Upper lobe of left lung (tissue), 6 donors: Measurements from ENCODE around the gene UGT1A8. TPM values are rescaled to one million over a fixed set of nuclear protein-coding genes. Genes with fewer than 3 reads are reported as not detected.

Source experiments
- ATAC-seq, 2 donors: fragments of 200-7000 bp; cut with Tn5 transposase; one replicate each; pipeline ENCODE4 v1.9.1; 2022; ENCODE audit warnings: mild to moderate bottlenecking in 2 of 2, moderate library complexity in 2 of 2; ENCODE audit not compliant: low FRiP score in 2 of 2
- DNase-seq, 2 donors: peaks; one replicate each; pipeline ENCODE4 v3.0.0-alpha.2; 2019 to 2020
- H3K27ac ChIP-seq, 4 donors: fragments of 200-600 bp; sonication (generic); one replicate each; pipeline ENCODE4 v1.5.1; 2016 to 2019
- H3K27me3 ChIP-seq, 4 donors: fragments of 200-600 bp; sonication (generic); one replicate each; pipeline ENCODE4 v1.5.1; 2017 to 2019
- H3K36me3 ChIP-seq, 4 donors: fragments of 200-600 bp; sonication (generic); one replicate each; pipeline ENCODE4 v1.5.1; 2016 to 2019
- H3K4me1 ChIP-seq, 4 donors: fragments of 200-600 bp; sonication (generic); one replicate each; pipeline ENCODE4 v1.5.1; 2018 to 2019
- H3K4me3 ChIP-seq, 4 donors: fragments of 200-600 bp; sonication (generic); one replicate each; pipeline ENCODE4 v1.5.1; 2017 to 2019; ENCODE audit warnings: mild to moderate bottlenecking in 2 of 4, moderate library complexity in 1 of 4
- H3K9me3 ChIP-seq, 4 donors: fragments of 200-600 bp; sonication (generic); one replicate each; pipeline ENCODE4 v1.5.1; 2018 to 2019
- EP300 ChIP-seq, 4 donors: sonication (generic); formaldehyde crosslinking; IDR thresholded peaks; one replicate each; pipeline ENCODE4 v1.5.1; 2017; ENCODE audit warnings: antibody characterized with exemption in 4 of 4, control low read depth in 2 of 4
- POLR2A ChIP-seq, 4 donors: fragments of 450-650 bp; IDR thresholded peaks; one replicate each; pipeline ENCODE4 v1.5.1; 2016 to 2017; ENCODE audit warnings: antibody characterized with exemption in 4 of 4, mild to moderate bottlenecking in 2 of 4
- POLR2AphosphoS5 ChIP-seq, 2 donors: sonication (generic); formaldehyde crosslinking; IDR thresholded peaks; one replicate each; pipeline ENCODE4 v1.5.1; 2017; ENCODE audit warnings: antibody characterized with exemption in 2 of 2
- WGBS, 2 donors: methylation state at CpG; one replicate each; pipeline ENCODE4 v1.1.5; 2017 to 2018; 5-methylcytosine and 5-hydroxymethylcytosine counted together
- total RNA-seq, 6 donors: library from RNA; depleted of rRNA in 4 of 6; stranded (reverse); fragments of >200 nt in 4 of 6; gene quantifications; one replicate each; pipeline versions ENCODE4 v1.1.0 to v1.2.1, GENCODE V29; 2016 to 2021
- TF ChIP-seq, protein P1 (sequence below), 6 experiments: fragments of 450-650 bp in 4 of 6; fragments of 200-600 bp in 2 of 6; sonication (generic) in 2 of 6; IDR thresholded peaks; one replicate each; pipeline ENCODE4 v1.5.1; 2016 to 2019; ENCODE audit warnings: antibody characterized with exemption in 6 of 6
- donor health status: DM: no; HTN: no; CAD: no; lungs with moderate emphysema.
- donor health status: DM: no; HTN: yes; CAD: no; lungs with severe emphysema.

UGT1A8 gene
- total RNA-seq, 6 donors from 2014 or later, result not detected

DNA sequence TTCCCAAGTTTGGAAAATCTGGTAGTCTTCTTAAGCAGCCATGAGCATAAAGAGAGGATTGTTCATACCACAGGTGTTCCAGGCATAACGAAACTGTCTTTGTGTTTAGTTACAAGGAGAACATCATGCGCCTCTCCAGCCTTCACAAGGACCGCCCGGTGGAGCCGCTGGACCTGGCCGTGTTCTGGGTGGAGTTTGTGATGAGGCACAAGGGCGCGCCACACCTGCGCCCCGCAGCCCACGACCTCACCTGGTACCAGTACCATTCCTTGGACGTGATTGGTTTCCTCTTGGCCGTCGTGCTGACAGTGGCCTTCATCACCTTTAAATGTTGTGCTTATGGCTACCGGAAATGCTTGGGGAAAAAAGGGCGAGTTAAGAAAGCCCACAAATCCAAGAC lies 154.7 kb downstream of the UGT1A8 start:
- H3K36me3 ChIP-seq, result no peaks in the 10 kb centered on the region
- no peaks in the 10 kb centered on the region for H3K9me3 ChIP-seq
- DNase-seq, result peak in 1 of 2 donors; percentile 58
- no peak overlapping the region for H3K4me3 ChIP-seq
- ATAC-seq, result no peak
- H3K27me3 ChIP-seq, result no peaks in the 10 kb centered on the region
- WGBS, 2 donors, result 86 to 91% methylated on average over 16 of the region's 16 CpGs
- no peak overlapping the region for H3K27ac ChIP-seq
- no peak for TF ChIP-seq POLR2A (IDR thresholded peaks at IDR 0.05)
- no peak for TF ChIP-seq EP300 (IDR thresholded peaks at IDR 0.05)
- TF ChIP-seq POLR2AphosphoS5 (IDR thresholded peaks at IDR 0.05), result no peak
- TF ChIP-seq, protein P1, sequence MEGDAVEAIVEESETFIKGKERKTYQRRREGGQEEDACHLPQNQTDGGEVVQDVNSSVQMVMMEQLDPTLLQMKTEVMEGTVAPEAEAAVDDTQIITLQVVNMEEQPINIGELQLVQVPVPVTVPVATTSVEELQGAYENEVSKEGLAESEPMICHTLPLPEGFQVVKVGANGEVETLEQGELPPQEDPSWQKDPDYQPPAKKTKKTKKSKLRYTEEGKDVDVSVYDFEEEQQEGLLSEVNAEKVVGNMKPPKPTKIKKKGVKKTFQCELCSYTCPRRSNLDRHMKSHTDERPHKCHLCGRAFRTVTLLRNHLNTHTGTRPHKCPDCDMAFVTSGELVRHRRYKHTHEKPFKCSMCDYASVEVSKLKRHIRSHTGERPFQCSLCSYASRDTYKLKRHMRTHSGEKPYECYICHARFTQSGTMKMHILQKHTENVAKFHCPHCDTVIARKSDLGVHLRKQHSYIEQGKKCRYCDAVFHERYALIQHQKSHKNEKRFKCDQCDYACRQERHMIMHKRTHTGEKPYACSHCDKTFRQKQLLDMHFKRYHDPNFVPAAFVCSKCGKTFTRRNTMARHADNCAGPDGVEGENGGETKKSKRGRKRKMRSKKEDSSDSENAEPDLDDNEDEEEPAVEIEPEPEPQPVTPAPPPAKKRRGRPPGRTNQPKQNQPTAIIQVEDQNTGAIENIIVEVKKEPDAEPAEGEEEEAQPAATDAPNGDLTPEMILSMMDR (IDR thresholded peaks at IDR 0.05), result no peak
- no peaks in the 10 kb centered on the region for H3K4me1 ChIP-seq

DNA sequence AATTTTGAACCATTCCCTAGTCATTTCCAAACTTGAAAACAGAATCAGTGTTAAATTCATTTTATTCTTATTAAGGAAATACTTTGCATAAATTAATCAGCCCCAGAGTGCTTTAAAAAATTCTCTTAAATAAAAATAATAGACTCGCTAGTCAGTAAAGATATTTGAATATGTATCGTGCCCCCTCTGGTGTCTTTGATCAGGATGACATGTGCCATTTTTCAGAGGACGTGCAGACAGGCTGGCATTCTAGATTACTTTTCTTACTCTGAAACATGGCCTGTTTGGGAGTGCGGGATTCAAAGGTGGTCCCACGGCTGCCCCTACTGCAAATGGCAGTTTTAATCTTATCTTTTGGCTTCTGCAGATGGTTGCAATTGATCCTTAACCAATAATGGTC lies 155.2 kb downstream of the UGT1A8 start:
- H3K4me3 ChIP-seq, result no peak overlapping the region
- H3K9me3 ChIP-seq, result no peaks in the 10 kb centered on the region
- WGBS, 2 donors, result 66 to 71% methylated on average over 5 of the region's 5 CpGs
- H3K36me3 ChIP-seq, result no peaks in the 10 kb centered on the region
- TF ChIP-seq POLR2AphosphoS5 (IDR thresholded peaks at IDR 0.05) (no peak), EP300 (IDR thresholded peaks at IDR 0.05) (no peak), POLR2A (IDR thresholded peaks at IDR 0.05) (no peak)
- TF ChIP-seq, protein P1 (IDR thresholded peaks at IDR 0.05), result no peak
- H3K4me1 ChIP-seq, result no peaks in the 10 kb centered on the region
- DNase-seq (no peak), ATAC-seq (no peak)
- H3K27ac ChIP-seq, result no peak overlapping the region
- H3K27me3 ChIP-seq, result no peaks in the 10 kb centered on the region

DNA sequence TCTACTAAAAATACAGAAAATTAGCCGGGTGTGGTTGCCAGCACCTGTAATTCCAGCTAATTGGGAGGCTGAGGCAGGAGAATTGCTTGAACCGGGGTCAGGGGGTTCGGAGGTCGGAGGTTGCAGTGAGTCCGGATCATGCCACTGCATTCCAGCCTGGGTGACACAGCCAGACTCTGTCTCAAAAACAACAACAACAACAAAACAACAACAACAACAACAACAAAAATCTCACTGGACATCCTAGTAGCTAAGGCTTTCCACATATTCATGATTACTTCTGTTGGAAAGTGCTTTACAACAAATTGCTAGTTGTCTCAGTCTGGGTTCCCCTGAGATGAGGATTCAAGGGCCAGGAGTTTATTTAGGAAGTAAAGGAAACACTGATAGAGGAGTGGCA lies 156.4 kb downstream of the UGT1A8 start:
- Histone ChIP-seq H3K9me3 (no peaks in the 10 kb centered on the region), H3K4me3 (no peak overlapping the region), H3K36me3 (no peaks in the 10 kb centered on the region), H3K27ac (no peak overlapping the region), H3K4me1 (no peaks in the 10 kb centered on the region), H3K27me3 (no peaks in the 10 kb centered on the region)
- ATAC-seq, result no peak
- DNase-seq, result no peak
- 88 to 93% methylated on average over 5 of the region's 5 CpGs for WGBS, 2 donors
- TF ChIP-seq, protein P1 (IDR thresholded peaks at IDR 0.05), result no peak
- TF ChIP-seq POLR2A (IDR thresholded peaks at IDR 0.05), result no peak
- no peak for TF ChIP-seq POLR2AphosphoS5 (IDR thresholded peaks at IDR 0.05)
- no peak for TF ChIP-seq EP300 (IDR thresholded peaks at IDR 0.05)

DNA sequence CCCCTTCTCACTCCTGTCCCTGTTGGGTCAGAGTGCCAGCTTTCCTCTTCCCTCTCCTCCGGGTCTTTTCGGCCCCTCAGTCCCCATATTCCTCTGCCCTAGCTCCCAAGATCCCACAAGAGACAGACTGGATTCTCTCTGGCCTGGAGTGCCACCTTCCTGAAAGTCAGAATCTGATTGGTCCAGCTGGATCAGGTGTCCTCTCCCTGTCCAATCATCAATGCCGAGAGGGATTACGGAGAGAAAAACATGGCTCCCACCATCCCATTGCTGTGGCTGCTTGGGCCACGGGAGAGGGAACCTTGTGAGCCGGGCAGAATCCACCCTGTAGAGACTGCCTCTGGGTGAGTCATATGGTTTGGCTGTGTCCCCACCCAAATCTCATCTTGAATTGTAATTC lies 158.0 kb downstream of the UGT1A8 start:
- H3K27me3 ChIP-seq, result no peaks in the 10 kb centered on the region
- H3K4me1 ChIP-seq, result no peaks in the 10 kb centered on the region
- TF ChIP-seq EP300 (IDR thresholded peaks at IDR 0.05) (no peak), POLR2AphosphoS5 (IDR thresholded peaks at IDR 0.05) (no peak), POLR2A (IDR thresholded peaks at IDR 0.05) (no peak)
- TF ChIP-seq, protein P1 (IDR thresholded peaks at IDR 0.05), result no peak
- no peak overlapping the region for H3K27ac ChIP-seq
- no peak overlapping the region for H3K4me3 ChIP-seq
- 92 to 95% methylated on average over 5 to 6 of the region's 6 CpGs for WGBS, 2 donors
- ATAC-seq (no peak), DNase-seq (no peak)
- H3K9me3 ChIP-seq, result no peaks in the 10 kb centered on the region
- H3K36me3 ChIP-seq, result no peaks in the 10 kb centered on the region

DNA sequence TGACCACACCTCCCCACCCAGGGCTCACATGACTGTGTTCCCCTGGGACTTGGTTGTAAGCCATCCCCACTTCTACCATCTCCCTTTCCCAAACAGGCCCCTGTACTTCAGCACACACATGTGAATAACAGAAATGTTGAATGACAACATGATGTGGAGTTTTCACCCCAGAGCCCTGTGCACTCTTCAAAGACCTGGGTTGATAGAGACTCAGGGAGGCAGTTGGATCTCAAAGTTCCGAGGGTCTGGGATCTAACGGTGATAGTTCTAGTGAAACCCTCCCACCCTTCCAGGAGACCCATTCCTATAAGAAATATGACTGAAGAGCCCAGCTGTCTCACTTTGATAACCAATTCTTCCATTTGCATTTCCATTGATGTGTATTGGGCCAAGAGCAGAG lies 160.6 kb downstream of the UGT1A8 start, which contains the start of gene MROH2A:
Gene MROH2A, plus strand, starts transcription at position 301 of the 400 bp plus-strand sequence. CDS start 1,029 bp downstream, outside the sequence.
- Histone ChIP-seq H3K4me3 (no peak within 1 kb of the TSS), H3K4me1 (no peaks in the 10 kb centered on the region), H3K27ac (no peak within 1 kb of the TSS), H3K9me3 (no peaks in the 10 kb centered on the region), H3K27me3 (no peaks in the 10 kb centered on the region), H3K36me3 (no peaks in the 10 kb centered on the region)
- no peak for ATAC-seq
- no peak for TF ChIP-seq EP300 (IDR thresholded peaks at IDR 0.05)
- TF ChIP-seq POLR2AphosphoS5 (IDR thresholded peaks at IDR 0.05), result no peak
- TF ChIP-seq POLR2A (IDR thresholded peaks at IDR 0.05), result no peak
- no peak for DNase-seq
- 93 to 100% methylated on average over 2 of the region's 2 CpGs for WGBS, 2 donors
